HEK293 (cell line): ENCODE measurements around the gene FBXO36.

ENCODE experiments used
- CTCF ChIA-PET: fragments of 350-600 bp; formaldehyde crosslinking; extraction: SDS; loops from one replicate; lab custom pipeline; 2021; ENCODE audit warnings: antibody characterized with exemption; lab: Yijun Ruan, JAX
- POLR2A ChIA-PET: fragments of 300-600 bp; formaldehyde crosslinking; extraction: SDS; loops from one replicate; lab custom pipeline; 2020; ENCODE audit warnings: antibody characterized with exemption, inconsistent platforms; lab: Yijun Ruan, JAX
- H3K27ac ChIP-seq: fragments of 200-500 bp; sonication (Bioruptor generic); 2 replicates; pipeline ENCODE4 v1.5.1; 2014; ENCODE audit warnings: low read depth, low read length, control low read depth, inconsistent platforms; ENCODE audit errors: extremely low read depth
- H3K36me3 ChIP-seq, 2 experiments: fragments of 200-500 bp in 1 of 2; sonication (Bioruptor generic) in 1 of 2; 1 replicate in 1 of 2; 2 replicates in 1 of 2; pipeline ENCODE4 v1.5.1; 2014 to 2017; ENCODE audit warnings: inconsistent platforms in 2 of 2, low read length in 2 of 2; ENCODE audit not compliant: control insufficient read depth in 2 of 2, insufficient read depth in 1 of 2
- H3K4me1 ChIP-seq: fragments of 200-500 bp; sonication (Bioruptor generic); 2 replicates; pipeline ENCODE4 v1.5.1; 2014; ENCODE audit warnings: mild to moderate bottlenecking, low read length, inconsistent platforms; ENCODE audit not compliant: control insufficient read depth, insufficient read depth
- H3K4me3 ChIP-seq: 2 replicates; pipeline ENCODE4 v1.5.1; 2011; ENCODE audit warnings: low read depth, mild to moderate bottlenecking, control low read depth, low read length, moderate library complexity
- H3K9me3 ChIP-seq: fragments of 200-500 bp; sonication (Bioruptor generic); 2 replicates; pipeline ENCODE4 v1.5.1; 2014; ENCODE audit warnings: low read depth, low read length, inconsistent platforms; ENCODE audit not compliant: control insufficient read depth, insufficient read depth
- GLIS1 ChIP-seq: fragments of 450-650 bp; formaldehyde crosslinking; IDR thresholded peaks from 2 replicates; pipeline ENCODE4 v1.5.1; 2016; ENCODE audit warnings: missing biosample characterization, missing genetic modification characterization
- WT1 ChIP-seq: fragments of 450-650 bp; formaldehyde crosslinking; IDR thresholded peaks from 2 replicates; pipeline ENCODE4 v1.5.1; 2016; ENCODE audit warnings: missing biosample characterization, missing genetic modification characterization
- ZNF24 ChIP-seq: fragments of 450-650 bp; formaldehyde crosslinking; IDR thresholded peaks from 2 replicates; pipeline ENCODE4 v1.5.1; 2016; ENCODE audit warnings: missing biosample characterization, missing genetic modification characterization
- ZNF473 ChIP-seq: fragments of 450-650 bp; formaldehyde crosslinking; IDR thresholded peaks from 2 replicates; pipeline ENCODE4 v1.5.1; 2017; ENCODE audit warnings: missing biosample characterization, missing genetic modification characterization
- ZNF660 ChIP-seq: fragments of 450-650 bp; IDR thresholded peaks from 2 replicates; pipeline ENCODE4 v1.5.1; 2018; ENCODE audit warnings: missing biosample characterization, mild to moderate bottlenecking, missing genetic modification characterization
- ZNF677 ChIP-seq: fragments of 450-650 bp; IDR thresholded peaks from 2 replicates; pipeline ENCODE4 v1.5.0; 2018; ENCODE audit warnings: missing biosample characterization, mild to moderate bottlenecking, missing genetic modification characterization, moderate library complexity
- ZNF747 ChIP-seq: fragments of 450-650 bp; formaldehyde crosslinking; IDR thresholded peaks from 2 replicates; pipeline ENCODE4 v1.5.1; 2016; ENCODE audit warnings: missing biosample characterization, missing genetic modification characterization
- ZNF776 ChIP-seq: fragments of 450-650 bp; formaldehyde crosslinking; IDR thresholded peaks from 2 replicates; pipeline ENCODE4 v1.5.0; 2017; ENCODE audit warnings: missing biosample characterization, missing genetic modification characterization, borderline replicate concordance
- ZNF777 ChIP-seq: fragments of 450-650 bp; formaldehyde crosslinking; IDR thresholded peaks from 2 replicates; pipeline ENCODE4 v1.5.1; 2017; ENCODE audit warnings: missing biosample characterization, missing genetic modification characterization, borderline replicate concordance
- TF ChIP-seq, protein P1 (sequence below): fragments of 450-650 bp; formaldehyde crosslinking; IDR thresholded peaks from 2 replicates; pipeline ENCODE4 v1.5.1; 2016; ENCODE audit warnings: missing biosample characterization, missing genetic modification characterization
- TF ChIP-seq, protein P2 (sequence below): fragments of 450-650 bp; formaldehyde crosslinking; IDR thresholded peaks from 2 replicates; pipeline ENCODE4 v1.5.1; 2016; ENCODE audit warnings: missing biosample characterization, missing genetic modification characterization
- TF ChIP-seq, protein P3 (sequence below): fragments of 450-650 bp; formaldehyde crosslinking; IDR thresholded peaks from 2 replicates; pipeline ENCODE4 v1.5.1; 2017; ENCODE audit warnings: missing biosample characterization, missing genetic modification characterization
- TF ChIP-seq, protein P4 (sequence below): fragments of 450-650 bp; formaldehyde crosslinking; IDR thresholded peaks from 2 replicates; pipeline ENCODE4 v1.5.1; 2016; ENCODE audit warnings: missing biosample characterization, missing genetic modification characterization, borderline replicate concordance

Gene FBXO36

DNA sequence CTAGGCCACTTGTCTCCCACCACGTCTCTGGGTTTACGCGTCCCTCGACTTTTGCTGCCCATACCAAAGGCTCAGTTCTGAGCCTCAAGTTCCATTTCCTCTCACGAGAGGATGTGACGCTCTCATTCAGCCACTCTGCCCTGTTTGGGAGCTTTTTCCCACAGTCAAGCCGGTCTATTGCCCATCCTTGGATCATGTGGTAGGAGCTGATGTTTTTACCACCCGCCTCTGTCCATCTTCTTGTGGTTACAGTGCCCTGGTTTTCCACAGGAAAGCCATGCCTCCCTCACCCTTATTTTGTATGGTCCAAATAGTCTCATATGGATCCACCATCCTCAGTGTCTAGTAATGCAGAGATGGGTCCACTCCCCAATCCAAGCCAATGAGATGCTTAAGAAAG lies 20.4 kb downstream of the FBXO36 start (continued):
- TF ChIP-seq, protein P1, sequence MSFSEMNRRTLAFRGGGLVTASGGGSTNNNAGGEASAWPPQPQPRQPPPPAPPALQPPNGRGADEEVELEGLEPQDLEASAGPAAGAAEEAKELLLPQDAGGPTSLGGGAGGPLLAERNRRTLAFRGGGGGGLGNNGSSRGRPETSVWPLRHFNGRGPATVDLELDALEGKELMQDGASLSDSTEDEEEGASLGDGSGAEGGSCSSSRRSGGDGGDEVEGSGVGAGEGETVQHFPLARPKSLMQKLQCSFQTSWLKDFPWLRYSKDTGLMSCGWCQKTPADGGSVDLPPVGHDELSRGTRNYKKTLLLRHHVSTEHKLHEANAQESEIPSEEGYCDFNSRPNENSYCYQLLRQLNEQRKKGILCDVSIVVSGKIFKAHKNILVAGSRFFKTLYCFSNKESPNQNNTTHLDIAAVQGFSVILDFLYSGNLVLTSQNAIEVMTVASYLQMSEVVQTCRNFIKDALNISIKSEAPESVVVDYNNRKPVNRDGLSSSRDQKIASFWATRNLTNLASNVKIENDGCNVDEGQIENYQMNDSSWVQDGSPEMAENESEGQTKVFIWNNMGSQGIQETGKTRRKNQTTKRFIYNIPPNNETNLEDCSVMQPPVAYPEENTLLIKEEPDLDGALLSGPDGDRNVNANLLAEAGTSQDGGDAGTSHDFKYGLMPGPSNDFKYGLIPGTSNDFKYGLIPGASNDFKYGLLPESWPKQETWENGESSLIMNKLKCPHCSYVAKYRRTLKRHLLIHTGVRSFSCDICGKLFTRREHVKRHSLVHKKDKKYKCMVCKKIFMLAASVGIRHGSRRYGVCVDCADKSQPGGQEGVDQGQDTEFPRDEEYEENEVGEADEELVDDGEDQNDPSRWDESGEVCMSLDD, result no peak
- TF ChIP-seq ZNF24, result no peak
- TF ChIP-seq ZNF747 (tag by site-specific recombination), result no peak
- no peak for TF ChIP-seq ZNF776 (tag by site-specific recombination)
- TF ChIP-seq ZNF660 (tag by site-specific recombination), result no peak
- no peak for TF ChIP-seq ZNF777 (tag by site-specific recombination)
- TF ChIP-seq ZNF677 (tag by site-specific recombination), result no peak

DNA sequence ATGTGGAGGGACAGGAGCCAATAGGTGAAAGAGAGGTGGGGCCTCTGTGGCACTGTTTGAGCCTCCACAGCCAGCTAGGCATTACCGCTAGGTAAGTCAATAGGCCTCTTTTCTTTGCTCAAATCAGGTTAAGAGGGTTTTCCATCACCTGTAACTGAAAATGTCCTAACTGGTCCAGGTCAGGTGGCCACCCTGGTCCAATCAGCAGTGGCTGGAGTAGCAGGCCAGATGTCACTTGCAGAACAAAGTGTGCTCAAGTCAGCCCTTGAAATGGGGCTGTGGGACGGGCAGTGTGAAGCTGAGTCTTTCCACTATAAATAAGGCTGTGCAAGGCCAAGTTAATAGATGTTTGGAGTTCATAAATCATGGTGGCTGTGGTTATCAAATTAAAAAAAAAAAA lies 20.9 kb downstream of the FBXO36 start:
- Histone ChIP-seq H3K36me3 (no peaks in the 10 kb centered on the region; a peak in 1 of 3 replicates), H3K4me1 (no peaks in the 10 kb centered on the region), H3K9me3 (no peaks in the 10 kb centered on the region), H3K4me3 (no peak overlapping the region), H3K27ac (no peak overlapping the region)
- ChIA-PET POLR2A (no interaction called here), CTCF (interaction anchor here (0.6 kb wide), 1 partner anchor 172 kb away, joined by 3 read pairs; no protein-coding TSS in a partner anchor)
- TF ChIP-seq, protein P2, sequence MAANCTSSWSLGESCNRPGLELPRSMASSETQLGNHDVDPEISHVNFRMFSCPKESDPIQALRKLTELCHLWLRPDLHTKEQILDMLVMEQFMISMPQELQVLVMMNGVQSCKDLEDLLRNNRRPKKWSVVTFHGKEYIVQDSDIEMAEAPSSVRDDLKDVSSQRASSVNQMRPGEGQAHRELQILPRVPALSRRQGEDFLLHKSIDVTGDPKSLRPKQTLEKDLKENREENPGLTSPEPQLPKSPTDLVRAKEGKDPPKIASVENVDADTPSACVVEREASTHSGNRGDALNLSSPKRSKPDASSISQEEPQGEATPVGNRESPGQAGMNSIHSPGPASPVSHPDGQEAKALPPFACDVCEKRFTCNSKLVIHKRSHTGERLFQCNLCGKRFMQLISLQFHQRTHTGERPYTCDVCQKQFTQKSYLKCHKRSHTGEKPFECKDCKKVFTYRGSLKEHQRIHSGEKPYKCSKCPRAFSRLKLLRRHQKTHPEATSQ (tag by site-specific recombination), result no peak
- TF ChIP-seq, protein P3, sequence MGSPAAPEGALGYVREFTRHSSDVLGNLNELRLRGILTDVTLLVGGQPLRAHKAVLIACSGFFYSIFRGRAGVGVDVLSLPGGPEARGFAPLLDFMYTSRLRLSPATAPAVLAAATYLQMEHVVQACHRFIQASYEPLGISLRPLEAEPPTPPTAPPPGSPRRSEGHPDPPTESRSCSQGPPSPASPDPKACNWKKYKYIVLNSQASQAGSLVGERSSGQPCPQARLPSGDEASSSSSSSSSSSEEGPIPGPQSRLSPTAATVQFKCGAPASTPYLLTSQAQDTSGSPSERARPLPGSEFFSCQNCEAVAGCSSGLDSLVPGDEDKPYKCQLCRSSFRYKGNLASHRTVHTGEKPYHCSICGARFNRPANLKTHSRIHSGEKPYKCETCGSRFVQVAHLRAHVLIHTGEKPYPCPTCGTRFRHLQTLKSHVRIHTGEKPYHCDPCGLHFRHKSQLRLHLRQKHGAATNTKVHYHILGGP (tag by site-specific recombination), result no peak
- TF ChIP-seq WT1 (tag by site-specific recombination), result no peak

DNA sequence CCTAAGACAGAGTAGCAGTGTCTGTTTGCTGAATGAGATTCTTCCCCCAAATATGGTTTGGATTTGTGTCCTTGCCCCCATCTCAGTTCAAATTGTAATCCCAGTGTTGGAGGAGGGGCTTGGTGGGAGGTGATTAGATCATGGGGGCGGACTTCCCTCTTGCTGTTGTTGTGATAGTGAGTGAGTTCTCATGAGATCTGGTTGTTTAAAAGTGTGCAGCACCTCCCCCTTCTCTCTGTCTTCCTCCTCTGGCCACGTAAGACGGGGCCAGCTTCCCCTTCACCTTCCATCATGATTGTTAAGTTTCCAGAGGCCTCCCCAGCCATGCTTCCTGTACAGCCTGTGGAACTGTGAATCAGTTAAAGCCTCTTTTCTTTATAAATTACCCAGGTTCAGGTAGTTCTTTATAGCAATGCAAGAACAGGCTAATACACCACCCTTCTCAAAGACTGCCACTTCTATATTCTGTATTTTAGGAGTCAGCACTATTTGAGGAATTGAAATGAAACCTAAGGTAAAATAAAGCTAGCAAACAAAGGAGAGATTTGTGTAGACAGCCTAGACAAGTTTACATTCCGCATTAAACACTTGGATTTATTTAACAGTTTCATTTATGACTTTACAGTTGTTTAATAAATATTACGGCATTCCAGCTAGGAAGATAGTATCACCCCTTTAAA lies 21.6 kb downstream of the FBXO36 start:
- Histone ChIP-seq H3K36me3 (no peaks in the 10 kb centered on the region; a peak in 1 of 3 replicates), H3K9me3 (no peaks in the 10 kb centered on the region), H3K4me3 (no peak overlapping the region), H3K4me1 (no peaks in the 10 kb centered on the region), H3K27ac (no peak overlapping the region)
- peak; percentile 8; the same call in 1 of the 2 replicates for TF ChIP-seq GLIS1 (tag by site-specific recombination)
- no peak for TF ChIP-seq ZNF473 (tag by site-specific recombination)
- TF ChIP-seq, protein P4, sequence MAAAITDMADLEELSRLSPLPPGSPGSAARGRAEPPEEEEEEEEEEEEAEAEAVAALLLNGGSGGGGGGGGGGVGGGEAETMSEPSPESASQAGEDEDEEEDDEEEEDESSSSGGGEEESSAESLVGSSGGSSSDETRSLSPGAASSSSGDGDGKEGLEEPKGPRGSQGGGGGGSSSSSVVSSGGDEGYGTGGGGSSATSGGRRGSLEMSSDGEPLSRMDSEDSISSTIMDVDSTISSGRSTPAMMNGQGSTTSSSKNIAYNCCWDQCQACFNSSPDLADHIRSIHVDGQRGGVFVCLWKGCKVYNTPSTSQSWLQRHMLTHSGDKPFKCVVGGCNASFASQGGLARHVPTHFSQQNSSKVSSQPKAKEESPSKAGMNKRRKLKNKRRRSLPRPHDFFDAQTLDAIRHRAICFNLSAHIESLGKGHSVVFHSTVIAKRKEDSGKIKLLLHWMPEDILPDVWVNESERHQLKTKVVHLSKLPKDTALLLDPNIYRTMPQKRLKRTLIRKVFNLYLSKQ (tag by site-specific recombination), result no peak
- ChIA-PET CTCF (interaction anchor here (0.6 kb wide), 1 partner anchor 172 kb away, joined by 3 read pairs; no protein-coding TSS in a partner anchor), POLR2A (no interaction called here)
